Naive thymus-derived CD4-positive, alpha-beta T cell (primary cell): ENCODE data around the gene RAB8B. TPM values are rescaled to one million over a fixed set of nuclear protein-coding genes. Genes with fewer than 3 reads are reported as not detected.
A peak's percentile ranks its signal among the peaks of the same experiment; 100 is the strongest.

ENCODE experiments used
- ATAC-seq: fragments of 150-1000 bp; cut with Tn5 transposase; 2 replicates; pipeline ENCODE4 v1.10.0; 2021; ENCODE audit warnings: mild to moderate bottlenecking, moderate library complexity
- CTCF ChIA-PET: fragments of 350-600 bp; sonication (Branson Sonifier 250); formaldehyde crosslinking; loops from one replicate; lab custom pipeline; 2021; ENCODE audit warnings: antibody characterized with exemption; lab: Charles Lee
- POLR2A ChIA-PET: fragments of 350-600 bp; sonication (Branson Sonifier 250); formaldehyde crosslinking; loops from one replicate; lab custom pipeline; 2021; ENCODE audit warnings: antibody characterized with exemption, inconsistent platforms; lab: Charles Lee
- DNase-seq, 9 donors: peaks; one replicate each; pipeline versions ENCODE4 v3.0.0 to v3.0.0-alpha.2; 2020 to 2022; ENCODE audit warnings: mixed read lengths in 1 of 9
- H3K27ac ChIP-seq: one replicate; pipeline ENCODE4 v1.7.0; 2013; ENCODE audit warnings: mild to moderate bottlenecking, low read depth, low read length, moderate library complexity
- H3K27me3 ChIP-seq, 2 donors: one replicate each; pipeline ENCODE4 v1.7.0; 2013; ENCODE audit warnings: low read length in 2 of 2, mild to moderate bottlenecking in 2 of 2, moderate library complexity in 2 of 2; ENCODE audit not compliant: control insufficient read depth in 2 of 2, insufficient read depth in 2 of 2
- H3K36me3 ChIP-seq, 3 experiments: 1 replicate in 2 of 3; 2 replicates in 1 of 3; pipeline ENCODE4 v1.7.0; 2013; ENCODE audit warnings: low read length in 3 of 3, mild to moderate bottlenecking in 3 of 3, moderate library complexity in 1 of 3; ENCODE audit not compliant: insufficient read depth in 3 of 3, control insufficient read depth in 2 of 3
- H3K4me1 ChIP-seq, 2 donors: one replicate each; pipeline ENCODE4 v1.7.0; 2013; ENCODE audit warnings: low read length in 2 of 2, mild to moderate bottlenecking in 2 of 2, moderate library complexity in 1 of 2; ENCODE audit not compliant: control insufficient read depth in 2 of 2, insufficient read depth in 2 of 2
- H3K4me3 ChIP-seq: 2 replicates; pipeline ENCODE4 v1.7.0; 2013; ENCODE audit warnings: mild to moderate bottlenecking, low read length
- H3K9me3 ChIP-seq, 3 experiments: 1 replicate in 2 of 3; 2 replicates in 1 of 3; pipeline ENCODE4 v1.7.0; 2013; ENCODE audit warnings: low read length in 3 of 3; ENCODE audit not compliant: control insufficient read depth in 2 of 3
- H3K27ac Mint-ChIP-seq, 9 donors: one replicate each; pipeline ENCODE4 v1.8.0; 2020 to 2022; ENCODE audit warnings: mixed read lengths in 9 of 9, mild to moderate bottlenecking in 8 of 9, moderate library complexity in 5 of 9, inconsistent platforms in 2 of 9
- H3K27me3 Mint-ChIP-seq, 5 donors: one replicate each; pipeline ENCODE4 v1.8.0; 2021 to 2022; ENCODE audit warnings: mixed read lengths in 5 of 5, mild to moderate bottlenecking in 1 of 5
- H3K36me3 Mint-ChIP-seq, 5 donors: one replicate each; pipeline ENCODE4 v1.8.0; 2020 to 2022; ENCODE audit warnings: mixed read lengths in 5 of 5, mild to moderate bottlenecking in 3 of 5, inconsistent platforms in 1 of 5
- H3K4me1 Mint-ChIP-seq, 7 donors: one replicate each; pipeline ENCODE4 v1.8.0; 2020 to 2022; ENCODE audit warnings: mixed read lengths in 7 of 7, mild to moderate bottlenecking in 3 of 7, inconsistent platforms in 1 of 7
- H3K4me3 Mint-ChIP-seq, 10 donors: one replicate each; pipeline ENCODE4 v1.8.0; 2020 to 2022; ENCODE audit warnings: mild to moderate bottlenecking in 10 of 10, mixed read lengths in 10 of 10, moderate library complexity in 6 of 10, inconsistent platforms in 2 of 10
- H3K9me3 Mint-ChIP-seq, 11 donors: one replicate each; pipeline ENCODE4 v1.8.0; 2020 to 2022; ENCODE audit warnings: mixed read lengths in 11 of 11, mild to moderate bottlenecking in 4 of 11, inconsistent platforms in 1 of 11, moderate library complexity in 1 of 11
- intact Hi-C, 2 donors: fragments of 100-400 bp; cut with micrococcal nuclease; formaldehyde crosslinking; loops; one replicate each; pipeline ENCODE4 v1.15.1; 2023
- polyA plus RNA-seq, 2 donors: library from polyadenylated mRNA; unstranded; fragments of 300-500 nt; fragmentation: Illumina TruSeq; gene quantifications; one replicate each; pipeline ENCODE4 v1.2.3, GENCODE V29; 2021
- total RNA-seq, 6 experiments: library from RNA in 5 of 6; stranded (reverse) in 5 of 6; gene quantifications; 1 replicate in 5 of 6; 2 replicates in 1 of 6; pipeline ENCODE4 v1.2.3 and lab custom pipeline; 2021 to 2026

The RAB8B gene
- total and polyA plus RNA-seq, 7 experiments from 2014 or later: 30.4 to 100 (median 60.6) TPM

DNA sequence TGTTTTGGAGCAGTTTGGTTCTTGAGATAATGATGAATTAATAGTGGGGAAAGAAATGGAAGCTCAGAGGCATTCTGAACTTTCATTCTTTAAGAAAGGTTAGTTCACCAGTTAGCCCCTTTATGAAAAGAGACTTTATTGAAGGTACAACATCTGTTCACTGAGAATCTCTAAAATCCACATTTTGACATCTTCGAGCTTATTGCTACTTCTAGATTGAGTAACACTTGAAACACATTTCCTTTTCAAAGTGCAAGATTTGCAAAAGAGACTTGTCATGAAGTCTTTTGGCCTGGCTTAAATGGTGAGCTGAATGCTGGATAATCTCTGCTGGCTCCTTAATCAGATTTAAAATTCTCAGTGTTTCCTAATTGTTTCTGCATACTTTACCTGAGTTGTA, 42.3 kb downstream of the RAB8B start:
- no peak overlapping the region for H3K4me3 ChIP-seq
- Mint-ChIP-seq H3K4me1 (peaks cover 21 to 91% (median 84%) of the 10 kb centered on the region in 7 donors), H3K4me3 (peak overlapping the region in 9 of 10 donors; percentile 11 to 63 (median 45)), H3K36me3 (peaks cover 0 to 22% (median 6%) of the 10 kb centered on the region in 5 donors), H3K9me3 (no peaks in the 10 kb centered on the region), H3K27ac (peak overlapping the region; percentile 70 to 92 (median 86)), H3K27me3 (no peaks in the 10 kb centered on the region)
- no peaks in the 10 kb centered on the region for H3K27me3 ChIP-seq
- peaks cover 15 to 32% of the 10 kb centered on the region in 2 donors for H3K4me1 ChIP-seq
- no peaks in the 10 kb centered on the region for H3K36me3 ChIP-seq
- peak overlapping the region; percentile 52 for H3K27ac ChIP-seq
- intact Hi-C loops: loop anchor here (1.0 to 5.0 kb wide), 7 partner anchors 9 to 74 kb away; partner anchors contain the start of genes RPS27L (in 2 of the 2) and APH1B (in 1 of the 2)
- no peaks in the 10 kb centered on the region for H3K9me3 ChIP-seq
- ATAC-seq: no peak
- ChIA-PET CTCF (interaction anchor here (1.5 to 1.9 kb wide), 3 partner anchors 37 to 74 kb away, joined by 4 to 8 read pairs (median 5); partner anchors contain the start of gene RPS27L), POLR2A (interaction anchor here (0.5 to 2.4 kb wide), 9 partner anchors 11 to 96 kb away, joined by 3 to 18 read pairs (median 4); partner anchors contain the start of gene RPS27L)
- peak in 1 of 9 donors; percentile 16 for DNase-seq

DNA sequence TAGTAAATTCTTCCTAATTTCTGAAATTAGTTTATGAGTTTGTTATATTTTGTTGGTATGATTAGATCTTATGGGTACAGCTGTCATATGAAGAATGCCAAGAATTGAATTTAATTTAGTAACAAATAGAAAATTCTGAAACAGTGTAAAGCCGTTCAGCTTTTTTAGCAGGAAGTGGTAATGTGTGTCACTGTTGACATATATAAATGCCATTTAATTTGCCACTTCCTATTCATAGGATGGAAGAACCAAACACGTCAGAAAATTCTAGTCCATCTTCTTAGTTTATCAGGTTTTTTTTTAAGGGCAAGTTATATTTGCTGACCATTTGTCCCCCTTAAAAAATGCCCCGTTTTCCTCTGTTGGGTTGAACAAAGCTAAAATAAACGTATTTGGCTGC, 43.0 kb downstream of the RAB8B start:
- H3K9me3 Mint-ChIP-seq: no peaks in the 10 kb centered on the region
- H3K4me3 Mint-ChIP-seq: peak overlapping the region in 9 of 10 donors; percentile 1 to 73 (median 59)
- no peaks in the 10 kb centered on the region for H3K36me3 ChIP-seq
- ChIA-PET CTCF (interaction anchor here (0.6 to 1.8 kb wide), 6 partner anchors 12 to 903 kb away, joined by 4 to 8 read pairs (median 4); partner anchors contain the start of gene RPS27L), POLR2A (interaction anchor here (0.6 to 2.1 kb wide), 8 partner anchors 14 to 112 kb away, joined by 3 to 10 read pairs (median 4); partner anchors contain the start of gene RPS27L)
- peak overlapping the region; percentile 70 to 92 (median 86) for H3K27ac Mint-ChIP-seq
- peak overlapping the region; percentile 52 for H3K27ac ChIP-seq
- H3K36me3 Mint-ChIP-seq: peaks cover 6 to 25% (median 6%) of the 10 kb centered on the region in 5 donors
- H3K27me3 ChIP-seq: no peaks in the 10 kb centered on the region
- no peaks in the 10 kb centered on the region for H3K27me3 Mint-ChIP-seq
- DNase-seq: peak in 7 of 9 donors; percentile 21 to 55 (median 40)
- peaks cover 22 to 91% (median 86%) of the 10 kb centered on the region in 7 donors for H3K4me1 Mint-ChIP-seq
- no peaks in the 10 kb centered on the region for H3K9me3 ChIP-seq
- intact Hi-C loops: loop anchor here (1.0 to 5.0 kb wide), 7 partner anchors 8 to 75 kb away; partner anchors contain the start of genes RPS27L (in 2 of the 2) and APH1B (in 1 of the 2)
- H3K4me1 ChIP-seq: peaks cover 13 to 32% of the 10 kb centered on the region in 2 donors
- H3K4me3 ChIP-seq: no peak overlapping the region
- ATAC-seq: peak; percentile 78

DNA sequence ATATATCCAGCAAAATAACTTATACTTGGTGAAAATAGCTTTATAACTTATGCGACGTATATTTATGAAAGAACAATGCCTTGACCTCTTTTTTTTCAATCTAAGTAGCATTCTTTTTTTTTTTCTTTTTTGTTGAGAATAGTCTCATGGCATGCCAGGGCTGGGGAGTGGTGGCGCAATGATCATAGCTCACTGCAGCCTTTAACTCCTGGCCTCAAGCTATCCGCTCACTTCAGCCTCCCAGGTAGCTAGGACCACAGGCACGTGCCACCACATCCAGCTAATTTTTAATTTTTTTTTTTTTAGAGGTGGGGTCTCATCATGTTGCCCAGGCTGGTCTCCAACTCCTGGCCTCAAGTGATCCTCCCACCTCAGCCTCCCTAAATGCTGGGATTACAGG, 43.5 kb downstream of the RAB8B start:
- Mint-ChIP-seq H3K36me3 (peaks cover 6 to 25% (median 6%) of the 10 kb centered on the region in 5 donors), H3K4me1 (peaks cover 21 to 91% (median 85%) of the 10 kb centered on the region in 7 donors), H3K27ac (peak overlapping the region in 6 of 9 donors; percentile 36 to 91 (median 74)), H3K27me3 (no peaks in the 10 kb centered on the region), H3K4me3 (peak overlapping the region in 3 of 10 donors; percentile 32 to 63 (median 60)), H3K9me3 (no peaks in the 10 kb centered on the region)
- Histone ChIP-seq H3K27ac (no peak overlapping the region), H3K27me3 (no peaks in the 10 kb centered on the region), H3K36me3 (no peaks in the 10 kb centered on the region), H3K4me3 (no peak overlapping the region), H3K9me3 (no peaks in the 10 kb centered on the region), H3K4me1 (peaks cover 17 to 37% of the 10 kb centered on the region in 2 donors)
- ChIA-PET CTCF (interaction anchor here (0.6 to 1.8 kb wide), 7 partner anchors 11 to 902 kb away, joined by 3 to 8 read pairs (median 4); partner anchors contain the start of gene RPS27L), POLR2A (interaction anchor here (0.6 to 2.1 kb wide), 5 partner anchors 40 to 112 kb away, joined by 3 to 8 read pairs (median 5); partner anchors contain the start of genes APH1B and RPS27L)
- ATAC-seq (no peak), DNase-seq (no peak)
- intact Hi-C loops: loop anchor here (1.0 to 5.0 kb wide), 7 partner anchors 7 to 76 kb away; partner anchors contain the start of genes RPS27L (in 2 of the 2) and APH1B (in 1 of the 2)

DNA sequence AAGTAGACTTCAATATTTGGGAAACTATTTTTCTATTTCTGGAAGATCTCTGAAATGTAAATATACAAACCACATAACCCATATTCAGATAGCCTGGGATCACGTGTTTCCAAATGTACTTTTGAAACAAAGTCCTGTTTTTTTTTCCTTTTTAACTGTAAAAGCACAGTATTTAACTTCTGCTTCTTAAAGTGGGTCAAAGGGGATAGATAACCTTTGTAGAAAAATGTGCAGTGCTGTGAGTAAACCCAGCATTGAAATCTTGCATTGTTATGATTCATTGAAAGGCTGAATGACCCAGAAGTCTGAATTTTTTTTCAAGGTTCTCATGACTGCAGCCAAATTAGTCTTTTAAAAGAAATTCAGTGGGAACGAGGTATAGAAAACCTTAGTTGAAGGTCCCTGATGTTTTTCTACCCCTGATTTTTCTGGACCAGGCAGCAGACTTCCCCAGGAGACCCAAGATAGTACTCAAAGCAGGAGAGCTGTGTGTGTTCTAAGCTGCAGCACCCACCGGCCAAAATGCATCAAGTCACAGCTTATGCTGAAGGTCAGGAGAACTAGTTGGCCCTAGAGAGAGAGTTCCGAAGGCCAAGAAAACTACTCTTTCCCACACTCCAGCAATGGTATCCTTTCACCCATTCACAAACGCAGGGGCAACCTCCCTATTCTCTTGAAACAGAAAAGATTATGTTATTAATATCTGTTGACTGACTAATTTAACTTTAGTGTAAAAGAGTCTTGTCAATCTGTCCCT, 44.4 kb downstream of the RAB8B start:
- H3K36me3 Mint-ChIP-seq: peaks cover 6 to 24% (median 6%) of the 10 kb centered on the region in 5 donors
- peaks cover 22 to 45% of the 10 kb centered on the region in 2 donors for H3K4me1 ChIP-seq
- no peaks in the 10 kb centered on the region for H3K36me3 ChIP-seq
- DNase-seq (no peak), ATAC-seq (peak; percentile 48)
- H3K4me3 Mint-ChIP-seq: peak overlapping the region in 2 of 10 donors; percentile 16 to 63
- no peaks in the 10 kb centered on the region for H3K9me3 ChIP-seq
- H3K27me3 ChIP-seq: no peaks in the 10 kb centered on the region
- H3K4me1 Mint-ChIP-seq: peaks cover 23 to 91% (median 84%) of the 10 kb centered on the region in 7 donors
- ChIA-PET CTCF (interaction anchor here (0.7 to 1.4 kb wide), 2 partner anchors 11 to 12 kb away, joined by 3 to 4 read pairs; no protein-coding TSS in a partner anchor), POLR2A (interaction anchor here (0.6 to 1.5 kb wide), 3 partner anchors 41 to 385 kb away, joined by 4 to 5 read pairs (median 4); partner anchors contain the start of gene APH1B)
- intact Hi-C loops: loop anchor here (2.0 to 5.0 kb wide), 4 partner anchors 15 to 77 kb away; partner anchors contain the start of genes APH1B (in 1 of the 2) and RPS27L (in 1 of the 2)
- no peaks in the 10 kb centered on the region for H3K9me3 Mint-ChIP-seq
- peak overlapping the region in 7 of 9 donors; percentile 25 to 91 (median 70) for H3K27ac Mint-ChIP-seq
- no peaks in the 10 kb centered on the region for H3K27me3 Mint-ChIP-seq
- H3K27ac ChIP-seq: no peak overlapping the region
- H3K4me3 ChIP-seq: no peak overlapping the region

DNA sequence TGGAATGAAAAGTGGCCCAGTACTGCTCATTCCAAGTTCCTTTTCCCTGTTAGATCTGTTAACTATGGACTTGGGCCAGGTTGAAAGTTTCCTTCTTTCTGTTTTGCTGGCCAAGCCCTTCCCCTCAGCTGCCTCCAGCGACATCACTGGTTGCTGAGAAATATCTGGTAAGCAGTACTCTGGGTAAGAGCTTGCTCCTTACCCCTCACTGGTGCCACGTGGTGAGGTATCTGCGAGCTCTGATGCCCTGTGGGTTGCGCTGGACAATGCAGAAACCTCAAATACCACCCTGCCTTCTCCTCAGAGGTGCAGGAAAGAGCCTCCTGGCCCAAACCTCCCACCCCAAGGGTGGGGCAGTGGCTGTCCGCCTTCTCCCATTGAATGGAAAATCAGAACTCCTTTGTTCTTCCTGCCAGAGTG, 45.1 kb downstream of the RAB8B start:
- Mint-ChIP-seq H3K4me1 (peaks cover 24 to 88% (median 80%) of the 10 kb centered on the region in 7 donors), H3K4me3 (peak overlapping the region in 2 of 10 donors; percentile 16 to 63), H3K27me3 (no peaks in the 10 kb centered on the region), H3K27ac (peak overlapping the region in 6 of 9 donors; percentile 70 to 91 (median 86)), H3K9me3 (no peaks in the 10 kb centered on the region), H3K36me3 (peaks cover 6 to 24% (median 6%) of the 10 kb centered on the region in 5 donors)
- Histone ChIP-seq H3K4me3 (no peak overlapping the region), H3K36me3 (no peaks in the 10 kb centered on the region), H3K9me3 (no peaks in the 10 kb centered on the region), H3K27me3 (no peaks in the 10 kb centered on the region), H3K4me1 (peaks cover 24 to 51% of the 10 kb centered on the region in 2 donors), H3K27ac (no peak overlapping the region)
- CTCF ChIA-PET: interaction anchor here (1.4 kb wide), 1 partner anchor 11 kb away, joined by 4 read pairs; no protein-coding TSS in a partner anchor
- intact Hi-C loops: loop anchor here in 1 of 2 donors (5.0 kb wide), 1 partner anchor 77 kb away; the partner anchor contains the start of gene RPS27L
- DNase-seq (no peak), ATAC-seq (no peak)
- POLR2A ChIA-PET: interaction anchor here (0.6 to 1.5 kb wide), 3 partner anchors 42 to 384 kb away, joined by 4 to 6 read pairs (median 5); partner anchors contain the start of gene APH1B
